ENCODE measurements around the gene SPATA6.

DNA sequence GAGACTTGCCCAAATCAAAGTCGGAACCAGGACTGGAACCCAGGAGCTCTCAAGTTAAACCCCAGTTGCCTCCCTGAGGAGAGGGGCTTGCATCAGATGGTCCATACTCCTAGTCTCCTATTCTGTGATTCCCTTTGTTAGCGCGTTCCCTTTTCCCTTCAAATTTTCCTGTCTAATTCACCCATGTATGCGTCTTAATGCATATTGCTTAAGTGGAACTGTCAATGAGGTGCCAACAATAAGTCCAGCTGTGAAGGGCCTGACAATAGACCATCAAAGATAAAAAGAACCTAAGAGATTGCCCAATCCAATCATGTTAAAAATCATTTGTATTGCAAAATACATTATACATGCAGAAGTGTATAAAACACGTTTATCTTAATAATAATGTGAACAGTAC lies 634 bp upstream of the SPATA6 start:
- TF ChIP-seq NANOG (IDR thresholded peaks at IDR 0.05; ENCODE audit: borderline replicate concordance), result no peak
- TF ChIP-seq, protein P1, sequence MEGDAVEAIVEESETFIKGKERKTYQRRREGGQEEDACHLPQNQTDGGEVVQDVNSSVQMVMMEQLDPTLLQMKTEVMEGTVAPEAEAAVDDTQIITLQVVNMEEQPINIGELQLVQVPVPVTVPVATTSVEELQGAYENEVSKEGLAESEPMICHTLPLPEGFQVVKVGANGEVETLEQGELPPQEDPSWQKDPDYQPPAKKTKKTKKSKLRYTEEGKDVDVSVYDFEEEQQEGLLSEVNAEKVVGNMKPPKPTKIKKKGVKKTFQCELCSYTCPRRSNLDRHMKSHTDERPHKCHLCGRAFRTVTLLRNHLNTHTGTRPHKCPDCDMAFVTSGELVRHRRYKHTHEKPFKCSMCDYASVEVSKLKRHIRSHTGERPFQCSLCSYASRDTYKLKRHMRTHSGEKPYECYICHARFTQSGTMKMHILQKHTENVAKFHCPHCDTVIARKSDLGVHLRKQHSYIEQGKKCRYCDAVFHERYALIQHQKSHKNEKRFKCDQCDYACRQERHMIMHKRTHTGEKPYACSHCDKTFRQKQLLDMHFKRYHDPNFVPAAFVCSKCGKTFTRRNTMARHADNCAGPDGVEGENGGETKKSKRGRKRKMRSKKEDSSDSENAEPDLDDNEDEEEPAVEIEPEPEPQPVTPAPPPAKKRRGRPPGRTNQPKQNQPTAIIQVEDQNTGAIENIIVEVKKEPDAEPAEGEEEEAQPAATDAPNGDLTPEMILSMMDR (conservative IDR thresholded peaks at IDR 0.05; ENCODE audit: low read depth in 2 of 2), result no peak
